Measurements from ENCODE around the gene MMEL1. TPM values are rescaled to one million over a fixed set of nuclear protein-coding genes. Genes with fewer than 3 reads are reported as not detected.
"Not testable (repeated sequence)": the region's sequence is repeated elsewhere in the genome, so short reads cannot be mapped to it uniquely, and the experiment has no call there.

MMEL1 gene
- total and polyA plus RNA-seq, 2 of the 13 experiments (the other 11 are each of a cell fraction or from before 2014, with no cell fraction given), result 0.48 TPM; not detected in 1

GRCh38 chr1:2657909-2658308, 25.1 kb upstream of the MMEL1 start:
- H3K36me3 ChIP-seq (replicated peaks in 1 of 2; ENCODE audit: control insufficient read depth in 1 of 2, insufficient read depth in 2 of 2, low read length in 2 of 2); H3K79me2 ChIP-seq (ENCODE audit: insufficient read depth, low read length); BruUV-seq (replicated peaks); POLR2A ChIA-PET; DNase-seq (ENCODE audit: low spot score); H3K4me3 ChIP-seq (replicated peaks in 1 of 3; ENCODE audit: insufficient read depth in 1 of 3, low read depth in 2 of 3, low read length in 3 of 3); in situ Hi-C loops (cut with HindIII; ENCODE audit: extremely low pct_ligation_motif_present, low pct_unique_long_range_greater_than_20kb); CTCF ChIA-PET (ENCODE audit: low intra/inter-chr PET ratio, low total read pairs); H3K27ac ChIP-seq (ENCODE audit: extremely low read length, insufficient read depth, low read length); H3K27me3 ChIP-seq (ENCODE audit: control insufficient read depth in 1 of 2, insufficient read depth in 2 of 2, low read length in 2 of 2); ATAC-seq; intact Hi-C loops (cut with micrococcal nuclease; ENCODE audit: unreplicated experiment); H3K9ac ChIP-seq (ENCODE audit: insufficient read depth, low read depth, low read length); H4K20me1 ChIP-seq (ENCODE audit: insufficient read depth, low read length); H2AFZ ChIP-seq (ENCODE audit: low read length); H3K4me1 ChIP-seq (ENCODE audit: insufficient read depth, low read length); FAIRE-seq; H3K9me3 ChIP-seq (ENCODE audit: low read length); H3K4me2 ChIP-seq (ENCODE audit: low read depth, low read length): not testable (repeated sequence)
- 1% methylated on average over 6 of the region's 10 CpGs for WGBS (ENCODE audit: low lambda C conversion rate)

- FAIRE-seq; H4K20me1 ChIP-seq (ENCODE audit: insufficient read depth, low read length); H3K27ac ChIP-seq (ENCODE audit: extremely low read length, insufficient read depth, low read length); H3K9me3 ChIP-seq (ENCODE audit: low read length); H2AFZ ChIP-seq (ENCODE audit: low read length); H3K36me3 ChIP-seq (replicated peaks in 1 of 2; ENCODE audit: control insufficient read depth in 1 of 2, insufficient read depth in 2 of 2, low read length in 2 of 2); in situ Hi-C loops (cut with HindIII; ENCODE audit: extremely low pct_ligation_motif_present, low pct_unique_long_range_greater_than_20kb); CTCF ChIA-PET (ENCODE audit: low intra/inter-chr PET ratio, low total read pairs); intact Hi-C loops (cut with micrococcal nuclease; ENCODE audit: unreplicated experiment); POLR2A ChIA-PET; H3K4me2 ChIP-seq (ENCODE audit: low read depth, low read length); H3K79me2 ChIP-seq (ENCODE audit: insufficient read depth, low read length); BruUV-seq (replicated peaks); DNase-seq (ENCODE audit: low spot score); H3K4me1 ChIP-seq (ENCODE audit: insufficient read depth, low read length); ATAC-seq; H3K9ac ChIP-seq (ENCODE audit: insufficient read depth, low read depth, low read length); H3K4me3 ChIP-seq (replicated peaks in 1 of 3; ENCODE audit: insufficient read depth in 1 of 3, low read depth in 2 of 3, low read length in 3 of 3); H3K27me3 ChIP-seq (ENCODE audit: control insufficient read depth in 1 of 2, insufficient read depth in 2 of 2, low read length in 2 of 2): not testable (repeated sequence)
- WGBS (ENCODE audit: low lambda C conversion rate), result 0% methylated on average over 3 of the region's 12 CpGs
Observed at GRCh38 chr1:2657124-2657523, 24.3 kb upstream of the MMEL1 start.

Measured in HepG2 (cell line).